Thyroid gland (tissue), 4 donors: ENCODE measurements around the gene TRPC4.

ENCODE experiments used
- POLR2A ChIP-seq, 2 donors: fragments of 450-650 bp; IDR thresholded peaks; one replicate each; pipeline ENCODE4 v1.6.1; 2017; ENCODE audit warnings: antibody characterized with exemption in 2 of 2, mild to moderate bottlenecking in 2 of 2, moderate library complexity in 1 of 2
- TF ChIP-seq, protein P1 (sequence below), 6 experiments: fragments of 200-600 bp in 3 of 6; fragments of 450-650 bp in 3 of 6; sonication (generic) in 3 of 6; IDR thresholded peaks; one replicate each; pipeline ENCODE4 v1.5.1; 2016 to 2019; ENCODE audit warnings: antibody characterized with exemption in 6 of 6, mild to moderate bottlenecking in 2 of 6, inconsistent platforms in 1 of 6, moderate library complexity in 1 of 6

- TF ChIP-seq, protein P1, sequence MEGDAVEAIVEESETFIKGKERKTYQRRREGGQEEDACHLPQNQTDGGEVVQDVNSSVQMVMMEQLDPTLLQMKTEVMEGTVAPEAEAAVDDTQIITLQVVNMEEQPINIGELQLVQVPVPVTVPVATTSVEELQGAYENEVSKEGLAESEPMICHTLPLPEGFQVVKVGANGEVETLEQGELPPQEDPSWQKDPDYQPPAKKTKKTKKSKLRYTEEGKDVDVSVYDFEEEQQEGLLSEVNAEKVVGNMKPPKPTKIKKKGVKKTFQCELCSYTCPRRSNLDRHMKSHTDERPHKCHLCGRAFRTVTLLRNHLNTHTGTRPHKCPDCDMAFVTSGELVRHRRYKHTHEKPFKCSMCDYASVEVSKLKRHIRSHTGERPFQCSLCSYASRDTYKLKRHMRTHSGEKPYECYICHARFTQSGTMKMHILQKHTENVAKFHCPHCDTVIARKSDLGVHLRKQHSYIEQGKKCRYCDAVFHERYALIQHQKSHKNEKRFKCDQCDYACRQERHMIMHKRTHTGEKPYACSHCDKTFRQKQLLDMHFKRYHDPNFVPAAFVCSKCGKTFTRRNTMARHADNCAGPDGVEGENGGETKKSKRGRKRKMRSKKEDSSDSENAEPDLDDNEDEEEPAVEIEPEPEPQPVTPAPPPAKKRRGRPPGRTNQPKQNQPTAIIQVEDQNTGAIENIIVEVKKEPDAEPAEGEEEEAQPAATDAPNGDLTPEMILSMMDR (IDR thresholded peaks at IDR 0.05), result no peak
- TF ChIP-seq POLR2A (IDR thresholded peaks at IDR 0.05), result no peak
Measured at GRCh38 chr13:37632294-37632693, 237.3 kb downstream of the TRPC4 start.
